Ecto neural progenitor cell (in vitro differentiated cells): ENCODE measurements around the gene DESI2.
"Not testable (repeated sequence)": the region's sequence is repeated elsewhere in the genome, so short reads cannot be mapped to it uniquely, and the experiment has no call there.

Experiments
- DNase-seq: peaks from one replicate; pipeline ENCODE4 v3.0.0-alpha.2; 2018; ENCODE audit warnings: low spot score

Gene DESI2

GRCh38 chr1:244705261-244706234, 52.6 kb downstream of the DESI2 start:
- DNase-seq = no peak

DNA sequence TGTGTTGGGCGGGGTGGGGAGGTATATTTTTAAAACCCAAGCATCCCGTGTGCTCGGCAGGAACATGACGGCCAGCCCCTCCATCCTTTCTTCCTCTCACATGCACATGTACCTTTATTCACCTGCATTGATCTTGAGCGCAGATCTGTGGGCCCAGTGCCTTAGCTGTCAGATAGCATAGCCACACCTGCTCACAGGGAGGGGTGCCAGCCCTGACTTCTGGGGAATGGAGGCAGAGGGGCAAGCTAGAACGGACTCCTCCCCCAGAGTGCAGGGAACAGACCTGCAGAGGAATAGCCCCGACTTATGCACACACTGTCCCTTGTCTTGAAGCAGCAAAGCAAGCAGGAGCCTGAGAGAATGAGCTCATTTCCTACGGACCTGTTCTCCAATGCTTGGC, 56.1 kb downstream of the DESI2 start:
- no peak for DNase-seq

- no peak for DNase-seq
These were observed 56.8 kb downstream of the DESI2 start for GRCh38 chr1:244709476-244710368.

DNA sequence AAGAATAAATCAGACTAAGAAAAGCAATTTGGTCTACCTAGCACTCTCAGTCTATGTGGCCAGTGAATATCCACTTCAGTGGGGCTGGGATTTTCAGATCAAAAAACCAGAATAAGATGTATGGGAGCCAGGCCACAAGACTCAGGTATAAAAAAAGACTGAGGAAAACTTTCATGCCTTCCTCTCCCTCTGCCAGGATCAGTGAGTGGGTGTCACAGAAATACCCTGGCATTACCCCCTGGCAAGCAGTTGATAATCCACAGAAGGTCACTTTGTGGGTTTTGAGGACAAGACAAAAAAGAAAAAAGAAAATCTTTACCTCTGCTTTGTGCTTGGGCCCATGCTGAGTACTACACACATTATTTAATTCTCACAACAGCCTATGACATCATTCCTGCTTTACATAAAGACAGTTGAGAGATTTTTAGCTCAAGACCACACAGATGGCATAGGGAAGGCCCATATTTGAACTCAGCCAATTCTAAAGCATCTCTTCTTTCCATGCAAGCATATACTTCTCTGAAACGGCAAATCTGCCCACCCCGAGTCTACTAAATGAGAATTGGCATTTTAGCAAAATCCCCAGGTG, 57.6 kb downstream of the DESI2 start:
- DNase-seq = no peak

DNA sequence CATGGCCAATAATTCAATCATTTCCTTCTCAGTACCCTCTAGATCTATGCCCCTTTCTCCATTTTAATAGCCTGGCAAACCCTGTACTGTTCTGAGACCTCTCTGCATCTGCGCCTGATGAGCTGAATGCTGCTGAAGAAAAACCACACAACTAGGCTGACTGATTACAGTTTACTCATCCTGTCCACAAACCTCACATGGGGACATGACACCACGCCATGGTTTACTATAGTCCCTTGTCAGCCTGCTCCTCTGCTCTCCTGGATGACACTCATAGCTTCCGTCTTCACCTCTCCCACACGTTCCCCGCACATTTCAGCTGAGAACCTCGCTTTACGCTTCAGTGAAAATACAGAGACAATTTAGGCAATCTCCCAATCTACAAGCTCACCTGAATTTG, 59.7 kb downstream of the DESI2 start:
- DNase-seq = no peak

GRCh38 chr1:244713332-244713731, 60.4 kb downstream of the DESI2 start:
- no peak for DNase-seq

- no peak for DNase-seq
These were observed 75.0 kb downstream of the DESI2 start for GRCh38 chr1:244727871-244728474.

- DNase-seq = peak; percentile 69
These were observed 77.4 kb downstream of the DESI2 start for GRCh38 chr1:244730153-244730933.

- DNase-seq = peak; percentile 65
These were observed 78.1 kb downstream of the DESI2 start for GRCh38 chr1:244730934-244731434.

DNA sequence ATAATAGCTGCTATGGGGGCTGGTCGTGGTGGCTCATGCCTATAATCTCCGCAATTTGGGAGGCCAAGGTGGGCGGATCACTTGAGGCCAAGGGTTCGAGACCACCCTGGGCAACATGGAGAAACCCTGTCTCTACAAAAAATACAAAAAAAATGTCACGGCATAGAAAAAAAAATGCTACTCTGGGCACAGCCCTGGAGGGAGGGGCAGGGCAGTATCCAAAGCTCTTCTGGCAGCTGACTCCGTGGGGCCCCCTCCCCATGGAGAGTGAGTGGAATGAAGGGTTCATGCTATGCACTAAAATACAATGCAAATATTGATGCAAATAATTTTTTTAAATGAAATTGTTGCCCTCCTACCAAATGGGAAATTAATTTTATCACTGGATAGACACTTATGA, 78.7 kb downstream of the DESI2 start:
- DNase-seq = no peak

DNA sequence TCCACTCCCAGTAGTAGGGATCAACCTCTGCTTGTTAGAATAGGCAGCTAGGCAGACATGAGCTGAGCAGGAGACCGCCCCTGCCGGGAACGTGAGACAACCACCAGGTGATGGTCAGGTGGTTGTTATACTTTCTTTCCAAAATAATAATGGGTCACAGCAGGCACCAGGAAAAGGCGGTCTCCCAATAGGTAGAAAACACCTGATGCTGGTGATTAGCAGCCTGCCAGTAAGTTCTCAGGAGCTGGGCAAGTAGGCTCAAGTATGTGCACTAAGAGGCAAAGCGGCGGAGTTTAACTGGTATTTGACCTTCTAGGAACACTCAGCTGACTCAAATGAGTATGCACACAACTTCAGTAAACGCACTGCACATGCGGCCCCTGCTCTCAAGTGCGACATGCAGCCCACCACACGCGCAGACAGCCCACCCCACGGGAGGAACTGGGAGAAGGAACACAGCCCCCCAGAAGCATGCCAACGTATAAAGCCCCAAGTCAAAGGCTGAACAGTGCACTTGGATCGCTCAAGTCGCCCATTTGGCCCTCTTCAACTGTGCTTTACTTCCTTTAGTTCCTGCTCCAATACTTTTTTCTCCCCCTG, 80.0 kb downstream of the DESI2 start:
- DNase-seq = no peak

- no peak for DNase-seq
These were observed 82.5 kb downstream of the DESI2 start for GRCh38 chr1:244735404-244735803.

DNA sequence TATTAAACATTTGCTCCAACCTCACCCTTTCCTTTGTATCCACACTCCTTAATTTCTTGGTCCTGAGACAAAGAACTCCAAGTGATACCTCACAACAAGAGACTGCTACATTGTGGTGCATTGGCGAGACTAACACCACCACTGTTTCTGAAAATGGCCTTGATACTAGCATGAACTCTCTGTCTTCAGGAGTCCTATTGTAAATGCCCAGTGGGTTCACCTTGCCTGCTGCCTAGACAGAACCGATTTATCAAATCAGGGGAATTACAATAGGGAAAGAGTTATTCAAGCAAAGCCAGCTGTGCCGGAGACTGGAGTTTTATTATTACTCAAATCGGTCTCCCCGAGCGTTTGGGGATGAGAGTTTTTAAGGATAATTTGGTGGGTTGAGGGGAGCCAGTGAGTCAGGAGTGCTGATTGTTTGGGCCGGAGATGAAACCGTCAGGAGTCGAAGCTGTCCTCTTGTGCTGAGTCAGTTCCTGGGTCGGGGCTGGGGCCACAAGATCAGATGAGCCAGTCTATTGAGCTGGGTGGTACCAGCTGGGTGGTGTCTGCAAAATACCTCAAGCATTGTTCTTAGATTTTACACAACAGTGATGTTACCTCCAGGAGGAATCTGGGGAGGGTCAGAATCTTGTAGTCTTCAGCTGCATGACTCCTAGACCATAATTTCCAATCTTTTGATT, 83.1 kb downstream of the DESI2 start:
- no peak for DNase-seq

DNA sequence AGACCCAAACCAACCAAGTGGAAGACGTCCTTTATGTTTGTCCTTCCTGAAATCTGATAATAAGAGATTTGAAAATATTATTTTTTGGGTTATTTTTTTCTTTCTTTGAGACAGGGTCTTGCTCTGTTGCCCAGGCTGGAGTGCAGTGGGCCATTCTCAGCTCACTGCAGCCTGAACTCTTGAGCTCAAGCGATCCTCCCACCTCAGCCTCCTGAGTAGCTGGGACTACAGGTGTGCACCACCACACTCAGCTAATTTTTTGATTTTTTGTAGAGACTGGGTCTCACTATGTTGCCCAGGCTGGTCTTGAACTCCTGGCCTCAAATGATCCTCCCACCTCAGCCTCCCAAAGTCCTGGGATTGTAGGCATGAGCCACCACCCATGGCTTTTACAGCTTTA, 86.2 kb downstream of the DESI2 start:
- DNase-seq = not testable (repeated sequence)

DNA sequence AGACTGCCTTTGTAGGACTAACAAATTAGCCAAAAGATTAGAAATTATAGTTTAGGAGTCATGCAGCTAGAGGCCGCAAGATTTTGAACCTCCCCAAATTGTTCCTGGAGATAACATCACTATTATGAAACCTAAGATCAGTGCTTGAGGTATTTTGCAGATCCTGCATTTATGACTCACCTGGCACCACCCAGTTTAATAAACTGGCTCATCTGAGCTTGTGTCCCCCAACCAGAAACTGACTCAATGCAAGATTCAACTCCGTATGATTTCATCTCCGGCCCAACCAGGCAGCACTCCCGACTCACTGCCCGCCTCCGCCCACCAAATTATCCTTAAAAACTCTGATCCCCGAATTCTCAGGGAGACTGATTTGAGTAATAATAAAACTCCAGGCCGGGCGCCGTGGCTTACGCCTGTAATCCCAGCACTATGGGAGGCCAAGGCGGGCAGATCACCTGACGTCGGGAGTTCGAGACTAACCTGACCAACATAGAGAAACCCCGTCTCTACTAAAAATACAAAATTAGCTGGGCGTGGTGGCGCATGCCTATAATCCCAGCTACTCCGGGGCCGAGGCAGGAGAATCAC, 87.2 kb downstream of the DESI2 start:
- not testable (repeated sequence) for DNase-seq

- DNase-seq = no peak
These were observed 88.8 kb downstream of the DESI2 start for GRCh38 chr1:244741692-244742091.

- DNase-seq = no peak
These were observed 96.5 kb downstream of the DESI2 start for GRCh38 chr1:244749230-244750016.

DNA sequence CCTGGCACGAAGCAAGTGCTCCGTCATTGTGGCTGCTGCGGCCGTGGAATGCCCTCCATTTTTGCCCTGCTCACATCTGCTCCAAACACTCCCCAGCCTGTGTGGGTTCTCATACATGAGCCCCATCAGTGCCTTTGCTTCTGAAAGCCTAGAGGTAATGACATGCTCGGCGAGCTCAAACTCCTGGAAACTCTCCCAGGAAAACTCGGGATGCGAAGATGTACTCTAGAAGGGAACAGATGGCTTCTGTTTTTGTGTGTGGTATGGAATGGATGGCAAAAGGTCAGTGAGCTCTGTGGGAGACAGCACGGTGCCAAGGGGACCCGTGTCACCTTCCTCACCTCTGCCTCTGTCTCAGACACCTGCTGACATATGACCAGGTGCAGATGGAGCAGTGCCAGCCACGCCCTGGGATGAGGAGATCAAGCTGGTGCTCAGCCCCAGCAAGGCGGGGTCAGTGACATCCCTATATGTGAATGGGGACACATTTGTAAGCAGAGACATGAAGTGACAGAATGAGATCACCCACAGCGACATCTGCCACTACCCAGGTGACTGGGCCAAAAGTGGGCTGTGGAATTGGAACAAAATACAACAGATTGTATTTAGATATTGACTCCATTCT, 98.5 kb downstream of the DESI2 start:
- DNase-seq = no peak
